Activated naive CD4-positive, alpha-beta T cell (primary cell): ENCODE measurements around the gene H6PD.

Experiments
- DNase-seq, 4 experiments: peaks; one replicate each; lab custom pipeline; 2025; lab: John Stamatoyannopoulos, UW

The H6PD gene

GRCh38 chr1:9260059-9260766 is 25.6 kb downstream of the H6PD start:
- no peak for DNase-seq

- DNase-seq = no peak
Measured at GRCh38 chr1:9261496-9261895, 26.9 kb downstream of the H6PD start.

GRCh38 chr1:9262096-9262986 is 27.8 kb downstream of the H6PD start:
- DNase-seq = no peak

- DNase-seq = no peak
Measured at GRCh38 chr1:9263276-9263855, 28.8 kb downstream of the H6PD start.

GRCh38 chr1:9263984-9264872 is 29.7 kb downstream of the H6PD start:
- DNase-seq = no peak

GRCh38 chr1:9265037-9265436 is 30.5 kb downstream of the H6PD start:
- no peak for DNase-seq

- no peak for DNase-seq
Measured at GRCh38 chr1:9265968-9266367, 31.4 kb downstream of the H6PD start.

- DNase-seq = no peak
Measured at GRCh38 chr1:9267352-9267686, 32.7 kb downstream of the H6PD start.

- no peak for DNase-seq
Measured at GRCh38 chr1:9267827-9268581, 33.4 kb downstream of the H6PD start.

GRCh38 chr1:9269078-9269501 is 34.5 kb downstream of the H6PD start:
- DNase-seq = no peak

- DNase-seq = no peak
Measured at GRCh38 chr1:9269721-9270120, 35.1 kb downstream of the H6PD start.

- DNase-seq = no peak
Measured at GRCh38 chr1:9270290-9270883, 35.8 kb downstream of the H6PD start.

- no peak for DNase-seq
Measured at GRCh38 chr1:9271283-9271682, 36.7 kb downstream of the H6PD start.

- DNase-seq = no peak
Measured at GRCh38 chr1:9271861-9272595, 37.5 kb downstream of the H6PD start.

- no peak for DNase-seq
Measured at GRCh38 chr1:9273177-9273576, 38.6 kb downstream of the H6PD start.

- no peak for DNase-seq
Measured at GRCh38 chr1:9275161-9275560, 40.6 kb downstream of the H6PD start.

GRCh38 chr1:9275567-9276034 is 41.0 kb downstream of the H6PD start:
- peak in 1 of 4 experiments; percentile 13 for DNase-seq

- DNase-seq = no peak
Measured at GRCh38 chr1:9278116-9278515, 43.5 kb downstream of the H6PD start.

- no peak for DNase-seq
Measured at GRCh38 chr1:9278585-9279153, 44.1 kb downstream of the H6PD start.
